HG03045 (cell line): ENCODE results near the gene RMI2.

Source experiments
- ATAC-seq: cut with Tn5 transposase; IDR thresholded peaks from one replicate; pipeline ENCODE4 v1.9.1; 2021; ENCODE audit warnings: mild to moderate bottlenecking, moderate library complexity; ENCODE audit not compliant: unreplicated experiment

The RMI2 gene

GRCh38 chr16:11327277-11328171 is 17.7 kb upstream of the RMI2 start:
- peak; percentile 45 for ATAC-seq

- ATAC-seq = peak; percentile 66
Measured at GRCh38 chr16:11328172-11329070, 16.8 kb upstream of the RMI2 start.

GRCh38 chr16:11329071-11329491 is 16.2 kb upstream of the RMI2 start:
- no peak for ATAC-seq

- no peak for ATAC-seq
Measured at GRCh38 chr16:11329891-11330290, 15.4 kb upstream of the RMI2 start.

GRCh38 chr16:11330526-11331237 is 14.6 kb upstream of the RMI2 start:
- ATAC-seq = no peak

GRCh38 chr16:11331967-11332366 is 13.3 kb upstream of the RMI2 start:
- no peak for ATAC-seq

GRCh38 chr16:11333010-11333409 is 12.2 kb upstream of the RMI2 start:
- no peak for ATAC-seq

GRCh38 chr16:11333702-11334101 is 11.6 kb upstream of the RMI2 start:
- ATAC-seq = no peak

- ATAC-seq = no peak
Measured at GRCh38 chr16:11334831-11335404, 10.3 kb upstream of the RMI2 start.

- ATAC-seq = no peak
Measured at GRCh38 chr16:11339075-11339474, 6.2 kb upstream of the RMI2 start.

GRCh38 chr16:11340710-11341109 is 4.5 kb upstream of the RMI2 start:
- ATAC-seq = no peak

- no peak for ATAC-seq
Measured at GRCh38 chr16:11341371-11341770, 3.9 kb upstream of the RMI2 start.

GRCh38 chr16:11342021-11342855 is 3.0 kb upstream of the RMI2 start:
- ATAC-seq = no peak

GRCh38 chr16:11346700-11347319 is 1.6 kb downstream of the RMI2 start:
- no peak for ATAC-seq

GRCh38 chr16:11347831-11348230 is 2.6 kb downstream of the RMI2 start:
- ATAC-seq = no peak

- no peak for ATAC-seq
Measured at GRCh38 chr16:11348737-11349598, 3.7 kb downstream of the RMI2 start.

GRCh38 chr16:11349599-11350276 is 4.5 kb downstream of the RMI2 start:
- ATAC-seq = no peak

GRCh38 chr16:11350519-11350918 is 5.3 kb downstream of the RMI2 start:
- ATAC-seq = no peak
